Thoracic aorta (tissue), 2 donors: ENCODE measurements around the gene RABGGTB. TPM values are rescaled to one million over a fixed set of nuclear protein-coding genes. Genes with fewer than 3 reads are reported as not detected.

Experiments used
- ATAC-seq: fragments of 150-250 bp; one replicate; pipeline ENCODE4 v1.8.0; 2017; ENCODE audit warnings: low read depth; ENCODE audit not compliant: insufficient number of reproducible peaks, low FRiP score
- DNase-seq: peaks from one replicate; pipeline ENCODE4 v3.0.0-alpha.2; 2020; ENCODE audit warnings: low spot score
- H3K27ac ChIP-seq, 2 donors: fragments of 200-600 bp; sonication (generic); 1 replicate in 1 of 2; 2 replicates in 1 of 2; pipeline ENCODE4 v1.5.1; 2016; ENCODE audit warnings: mild to moderate bottlenecking in 2 of 2, moderate library complexity in 2 of 2
- H3K27me3 ChIP-seq: fragments of 200-600 bp; sonication (generic); replicated peaks from 2 replicates; pipeline ENCODE4 v1.6.0; 2016; ENCODE audit warnings: mild to moderate bottlenecking; ENCODE audit not compliant: insufficient read depth
- H3K36me3 ChIP-seq: fragments of 200-600 bp; sonication (generic); one replicate; pipeline ENCODE4 v1.5.1; 2016
- H3K4me1 ChIP-seq, 2 donors: fragments of 200-600 bp; sonication (generic); 1 replicate in 1 of 2; 2 replicates in 1 of 2; pipeline versions ENCODE4 v1.5.1 to v1.6.0; 2016; ENCODE audit warnings: low read depth in 2 of 2, mild to moderate bottlenecking in 1 of 2; ENCODE audit not compliant: control insufficient read depth in 1 of 2
- H3K4me3 ChIP-seq: fragments of 200-600 bp; sonication (generic); 2 replicates; pipeline ENCODE4 v1.5.1; 2016; ENCODE audit warnings: mild to moderate bottlenecking
- H3K9me3 ChIP-seq: fragments of 200-600 bp; sonication (generic); 2 replicates; pipeline ENCODE4 v1.5.1; 2016
- total RNA-seq, 2 donors: library from RNA; depleted of rRNA; stranded (reverse); fragments of >200 nt; gene quantifications; one replicate each; pipeline versions ENCODE4 v1.1.0 to v1.2.3, GENCODE V29; 2016
- TF ChIP-seq, protein P1 (sequence below): fragments of 200-600 bp; sonication (generic); IDR thresholded peaks from one replicate; pipeline ENCODE4 v1.5.1; 2019; ENCODE audit warnings: antibody characterized with exemption

Gene RABGGTB
- total RNA-seq, 2 donors from 2014 or later, result 47.9 to 88.3 TPM

DNA sequence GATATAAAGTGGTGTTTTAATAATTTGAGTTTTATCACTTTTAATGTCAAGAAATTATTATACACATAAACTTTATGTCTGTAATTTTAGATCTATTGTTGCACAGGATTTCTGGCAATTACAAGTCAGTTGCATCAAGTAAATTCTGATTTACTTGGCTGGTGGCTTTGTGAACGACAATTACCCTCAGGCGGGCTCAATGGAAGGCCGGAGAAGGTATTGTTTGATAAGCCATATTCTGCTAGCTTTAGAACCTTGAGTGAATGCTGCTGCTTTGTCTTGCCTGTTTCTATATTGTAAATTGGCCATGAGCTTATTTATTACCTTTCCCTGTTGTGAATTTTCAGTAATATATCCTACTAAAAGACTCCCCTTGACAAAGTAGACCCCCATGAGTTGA is 6.0 kb downstream of the RABGGTB start:
- Histone ChIP-seq H3K9me3 (no peaks in the 10 kb centered on the region), H3K27me3 (no peaks in the 10 kb centered on the region), H3K36me3 (peaks cover 48% of the 10 kb centered on the region), H3K4me3 (no peak overlapping the region), H3K27ac (no peak overlapping the region), H3K4me1 (peaks cover 37 to 39% of the 10 kb centered on the region in 2 donors)
- ATAC-seq (no peak), DNase-seq (no peak)
- TF ChIP-seq, protein P1, sequence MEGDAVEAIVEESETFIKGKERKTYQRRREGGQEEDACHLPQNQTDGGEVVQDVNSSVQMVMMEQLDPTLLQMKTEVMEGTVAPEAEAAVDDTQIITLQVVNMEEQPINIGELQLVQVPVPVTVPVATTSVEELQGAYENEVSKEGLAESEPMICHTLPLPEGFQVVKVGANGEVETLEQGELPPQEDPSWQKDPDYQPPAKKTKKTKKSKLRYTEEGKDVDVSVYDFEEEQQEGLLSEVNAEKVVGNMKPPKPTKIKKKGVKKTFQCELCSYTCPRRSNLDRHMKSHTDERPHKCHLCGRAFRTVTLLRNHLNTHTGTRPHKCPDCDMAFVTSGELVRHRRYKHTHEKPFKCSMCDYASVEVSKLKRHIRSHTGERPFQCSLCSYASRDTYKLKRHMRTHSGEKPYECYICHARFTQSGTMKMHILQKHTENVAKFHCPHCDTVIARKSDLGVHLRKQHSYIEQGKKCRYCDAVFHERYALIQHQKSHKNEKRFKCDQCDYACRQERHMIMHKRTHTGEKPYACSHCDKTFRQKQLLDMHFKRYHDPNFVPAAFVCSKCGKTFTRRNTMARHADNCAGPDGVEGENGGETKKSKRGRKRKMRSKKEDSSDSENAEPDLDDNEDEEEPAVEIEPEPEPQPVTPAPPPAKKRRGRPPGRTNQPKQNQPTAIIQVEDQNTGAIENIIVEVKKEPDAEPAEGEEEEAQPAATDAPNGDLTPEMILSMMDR, result no peak

DNA sequence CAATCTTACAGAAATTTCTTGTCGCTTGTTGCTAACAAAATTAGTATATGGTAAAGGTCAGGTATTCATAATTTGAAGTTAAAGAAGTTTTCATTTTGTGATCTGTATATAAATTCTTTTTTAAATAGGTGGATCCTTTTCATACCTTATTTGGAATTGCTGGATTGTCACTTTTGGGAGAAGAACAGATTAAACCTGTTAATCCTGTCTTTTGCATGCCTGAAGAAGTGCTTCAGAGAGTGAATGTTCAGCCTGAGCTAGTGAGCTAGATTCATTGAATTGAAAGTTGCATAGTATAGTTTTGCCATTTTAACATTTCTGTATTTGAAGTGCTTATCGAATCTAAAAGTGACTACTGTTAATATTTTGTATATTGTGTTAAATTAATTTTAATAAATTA is 8.3 kb downstream of the RABGGTB start:
- TF ChIP-seq, protein P1, result no peak
- H3K4me3 ChIP-seq, result no peak overlapping the region
- H3K9me3 ChIP-seq, result no peaks in the 10 kb centered on the region
- no peak for ATAC-seq
- no peak overlapping the region for H3K27ac ChIP-seq
- peaks cover 48% of the 10 kb centered on the region for H3K36me3 ChIP-seq
- peaks cover 16% of the 10 kb centered on the region in 2 donors for H3K4me1 ChIP-seq
- no peak for DNase-seq
- no peaks in the 10 kb centered on the region for H3K27me3 ChIP-seq

DNA sequence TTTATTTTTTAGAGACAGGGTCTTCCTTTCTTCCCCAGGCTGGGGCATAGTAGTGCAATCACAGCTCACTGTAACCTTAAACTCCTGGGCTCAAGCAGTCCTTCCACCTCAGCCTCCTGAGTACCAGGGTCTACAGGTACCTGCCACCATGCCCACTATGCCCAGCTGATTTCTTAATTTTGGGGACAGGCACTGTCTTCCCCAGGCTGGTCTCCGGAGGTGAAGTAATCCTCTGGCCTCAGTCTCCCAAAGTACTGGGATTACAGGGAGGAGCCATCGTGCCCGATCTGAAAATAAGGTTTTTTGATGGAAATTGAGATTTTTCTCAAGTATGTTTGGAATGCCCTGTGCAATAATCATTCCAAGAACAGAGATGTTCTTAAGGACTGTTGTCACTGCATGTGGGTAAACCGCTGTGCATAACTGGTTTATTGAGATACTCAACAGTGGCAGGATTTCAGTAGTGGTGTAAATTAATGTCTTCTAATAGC is 9.7 kb downstream of the RABGGTB start:
- H3K27me3 ChIP-seq, result no peaks in the 10 kb centered on the region
- TF ChIP-seq, protein P1, result no peak
- peaks cover 38% of the 10 kb centered on the region for H3K36me3 ChIP-seq
- H3K27ac ChIP-seq, result no peak overlapping the region
- DNase-seq (no peak), ATAC-seq (no peak)
- peaks cover 4% of the 10 kb centered on the region in 2 donors for H3K4me1 ChIP-seq
- H3K4me3 ChIP-seq, result no peak overlapping the region
- no peaks in the 10 kb centered on the region for H3K9me3 ChIP-seq

GRCh38 chr1:75796376-75797272 is 10.6 kb downstream of the RABGGTB start, which contains the start of gene MSH4:
Gene MSH4 (plus strand): TSS chr1:75796882. CDS start chr1:75796986, 104 bp downstream.
- H3K9me3 ChIP-seq, result no peaks in the 10 kb centered on the region
- DNase-seq, result no peak
- H3K27ac ChIP-seq, result no peak within 1 kb of the TSS
- H3K4me3 ChIP-seq, result no peak within 1 kb of the TSS
- H3K4me1 ChIP-seq, result no peaks in the 10 kb centered on the region
- peaks cover 31% of the 10 kb centered on the region for H3K36me3 ChIP-seq
- no peaks in the 10 kb centered on the region for H3K27me3 ChIP-seq
- TF ChIP-seq, protein P1, result no peak
- no peak for ATAC-seq

- Histone ChIP-seq H3K9me3 (no peaks in the 10 kb centered on the region), H3K27ac (no peak overlapping the region), H3K36me3 (peaks cover 26% of the 10 kb centered on the region), H3K4me3 (no peak overlapping the region), H3K27me3 (no peaks in the 10 kb centered on the region), H3K4me1 (no peaks in the 10 kb centered on the region)
- DNase-seq (no peak), ATAC-seq (no peak)
- TF ChIP-seq, protein P1, result no peak
Observed at GRCh38 chr1:75797273-75797588, 11.2 kb downstream of the RABGGTB start.
